GM10248 (cell line): Measurements from ENCODE around the gene SMIM35.
"Not testable (repeated sequence)": the region's sequence is repeated elsewhere in the genome, so short reads cannot be mapped to it uniquely, and the experiment has no call there.

ENCODE experiments used
- CTCF ChIA-PET: fragments of 300-600 bp; sonication (Branson Sonifier 250); formaldehyde crosslinking; extraction: SDS; loops from one replicate; lab custom pipeline; 2021; ENCODE audit warnings: antibody characterized with exemption; lab: Yijun Ruan, JAX
- POLR2A ChIA-PET: fragments of 350-650 bp; sonication (Branson Sonifier 250); formaldehyde crosslinking; extraction: SDS; loops from one replicate; lab custom pipeline; 2020; ENCODE audit warnings: antibody characterized with exemption; lab: Yijun Ruan, JAX
- DNase-seq: peaks from one replicate; pipeline ENCODE4 v3.0.0; 2012; ENCODE audit errors: extremely low spot score
- TF ChIP-seq, protein P1 (sequence below): IDR thresholded peaks from 2 replicates; pipeline ENCODE4 v1.5.1; 2012; ENCODE audit warnings: mild to moderate bottlenecking, low read depth; ENCODE audit errors: extremely low read depth, missing control alignments, control extremely low read depth

The SMIM35 gene

GRCh38 chr11:118068206-118068944 is 18.4 kb downstream of the SMIM35 start:
- TF ChIP-seq, protein P1, sequence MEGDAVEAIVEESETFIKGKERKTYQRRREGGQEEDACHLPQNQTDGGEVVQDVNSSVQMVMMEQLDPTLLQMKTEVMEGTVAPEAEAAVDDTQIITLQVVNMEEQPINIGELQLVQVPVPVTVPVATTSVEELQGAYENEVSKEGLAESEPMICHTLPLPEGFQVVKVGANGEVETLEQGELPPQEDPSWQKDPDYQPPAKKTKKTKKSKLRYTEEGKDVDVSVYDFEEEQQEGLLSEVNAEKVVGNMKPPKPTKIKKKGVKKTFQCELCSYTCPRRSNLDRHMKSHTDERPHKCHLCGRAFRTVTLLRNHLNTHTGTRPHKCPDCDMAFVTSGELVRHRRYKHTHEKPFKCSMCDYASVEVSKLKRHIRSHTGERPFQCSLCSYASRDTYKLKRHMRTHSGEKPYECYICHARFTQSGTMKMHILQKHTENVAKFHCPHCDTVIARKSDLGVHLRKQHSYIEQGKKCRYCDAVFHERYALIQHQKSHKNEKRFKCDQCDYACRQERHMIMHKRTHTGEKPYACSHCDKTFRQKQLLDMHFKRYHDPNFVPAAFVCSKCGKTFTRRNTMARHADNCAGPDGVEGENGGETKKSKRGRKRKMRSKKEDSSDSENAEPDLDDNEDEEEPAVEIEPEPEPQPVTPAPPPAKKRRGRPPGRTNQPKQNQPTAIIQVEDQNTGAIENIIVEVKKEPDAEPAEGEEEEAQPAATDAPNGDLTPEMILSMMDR = no peak
- no peak for DNase-seq
- ChIA-PET POLR2A (no interaction called here), CTCF (interaction anchor here (1.3 to 2.0 kb wide), 2 partner anchors 10 to 15 kb away, joined by 4 to 5 read pairs; no protein-coding TSS in a partner anchor)

DNA sequence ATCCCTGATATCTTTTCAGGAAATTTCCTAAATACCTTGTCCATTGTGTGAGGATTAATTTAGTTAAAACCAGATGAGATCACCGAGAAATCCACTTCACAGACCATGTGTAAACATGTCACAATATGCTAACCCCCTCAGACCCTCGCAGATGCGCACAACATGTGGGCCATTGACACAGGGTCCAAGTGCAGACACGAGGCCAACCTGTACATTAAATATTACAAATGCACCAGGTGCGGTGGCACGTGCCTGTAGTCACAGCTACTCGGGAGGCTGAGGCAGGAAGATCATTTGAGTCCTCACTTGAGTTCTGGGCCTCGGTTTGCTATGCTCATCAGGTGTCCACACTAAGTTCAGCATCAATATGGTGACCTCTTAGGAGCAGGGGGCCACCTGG is 19.8 kb downstream of the SMIM35 start:
- TF ChIP-seq, protein P1 = no peak
- no peak for DNase-seq
- CTCF ChIA-PET = no interaction called here
- POLR2A ChIA-PET = no interaction called here

DNA sequence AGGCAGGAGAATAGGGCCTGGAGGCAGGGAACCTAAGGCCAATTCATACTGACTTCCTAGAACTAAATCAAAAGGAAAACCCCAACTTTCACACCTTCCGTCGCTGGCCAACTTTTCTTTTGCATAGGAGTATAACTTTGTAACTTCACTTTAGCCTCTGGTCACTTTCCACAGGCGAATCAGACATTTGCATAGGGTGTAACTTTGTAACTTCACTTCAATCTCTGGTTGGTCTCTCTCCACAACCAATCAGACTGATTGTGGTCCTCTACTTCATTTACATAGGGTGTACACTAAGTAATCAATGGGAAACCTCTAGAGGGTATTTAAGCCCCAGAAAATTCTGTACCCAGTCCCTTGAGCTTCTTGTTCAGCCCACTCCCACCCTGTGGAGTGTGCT is 21.4 kb downstream of the SMIM35 start:
- no peak for DNase-seq
- TF ChIP-seq, protein P1 = no peak
- ChIA-PET POLR2A (no interaction called here), CTCF (interaction anchor here (2.0 kb wide), 1 partner anchor 12 kb away, joined by 5 read pairs; no protein-coding TSS in a partner anchor)

- CTCF ChIA-PET = interaction anchor here (2.0 kb wide), 1 partner anchor 11 kb away, joined by 5 read pairs; no protein-coding TSS in a partner anchor
- POLR2A ChIA-PET = no interaction called here
- TF ChIP-seq, protein P1 = no peak
- no peak for DNase-seq
Observed at GRCh38 chr11:118064956-118065355, 21.8 kb downstream of the SMIM35 start.

- DNase-seq, POLR2A ChIA-PET: not testable (repeated sequence)
- CTCF ChIA-PET = interaction anchor here (1.1 to 1.9 kb wide), 3 partner anchors 9 to 255 kb away, joined by 3 to 10 read pairs (median 4); no protein-coding TSS in a partner anchor
Observed at GRCh38 chr11:118062631-118063030, 24.1 kb downstream of the SMIM35 start.

DNA sequence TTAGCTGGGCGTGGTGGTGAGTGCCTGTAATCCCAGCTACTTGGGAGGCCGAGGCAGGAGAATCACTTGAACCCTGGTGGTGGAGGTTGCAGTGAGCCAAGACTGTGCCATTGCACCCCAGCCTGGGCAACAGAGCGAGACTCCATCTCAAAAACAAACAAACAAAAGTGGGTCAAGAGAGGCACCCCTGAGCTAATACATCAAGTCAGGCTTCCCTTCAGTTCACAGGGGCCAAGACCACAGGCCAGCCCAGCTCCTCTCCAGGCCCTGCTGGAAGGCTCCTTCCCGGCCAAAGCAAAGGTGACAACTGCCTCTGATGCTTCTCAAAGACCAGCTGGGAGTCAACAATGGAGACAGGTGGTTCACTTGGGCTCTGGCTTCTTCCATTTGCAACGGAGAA is 24.6 kb downstream of the SMIM35 start:
- CTCF ChIA-PET = interaction anchor here (1.1 to 1.9 kb wide), 3 partner anchors 9 to 254 kb away, joined by 3 to 10 read pairs (median 5); no protein-coding TSS in a partner anchor
- DNase-seq, POLR2A ChIA-PET: not testable (repeated sequence)

DNA sequence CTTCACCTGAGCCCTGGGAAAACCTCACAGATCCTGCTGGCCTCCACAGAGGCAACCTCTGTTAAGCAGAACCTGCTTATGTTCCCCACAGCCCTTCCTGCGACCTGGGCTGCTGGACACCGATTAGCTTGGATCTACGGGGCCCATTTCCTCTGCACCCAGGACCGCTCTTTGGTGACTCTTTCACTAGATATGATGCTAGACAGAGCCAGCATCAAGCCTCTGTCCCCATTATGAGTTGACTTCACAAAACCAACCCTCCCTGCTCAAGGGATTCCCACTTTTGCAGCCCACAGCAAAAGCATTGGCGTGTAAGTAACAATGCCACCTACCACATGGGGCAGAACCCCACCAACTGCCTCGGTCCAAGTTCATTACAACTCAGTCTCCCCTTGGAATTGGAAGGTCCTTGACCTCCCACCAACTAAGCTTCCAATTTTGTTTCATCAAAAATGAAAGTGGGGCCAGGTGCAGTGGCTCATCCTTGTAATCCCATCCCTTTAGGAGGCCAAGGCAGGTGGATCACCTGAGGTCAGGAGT is 25.1 kb downstream of the SMIM35 start:
- CTCF ChIA-PET = interaction anchor here (1.5 to 1.9 kb wide), 2 partner anchors 9 to 218 kb away, joined by 5 to 10 read pairs; no protein-coding TSS in a partner anchor

More for the DNA sequence above, 25.1 kb downstream of the SMIM35 start:
- TF ChIP-seq, protein P1 = no peak
- POLR2A ChIA-PET = no interaction called here
- no peak for DNase-seq
